Measurements from ENCODE around the gene ZNF558.

ZNF558 gene

DNA sequence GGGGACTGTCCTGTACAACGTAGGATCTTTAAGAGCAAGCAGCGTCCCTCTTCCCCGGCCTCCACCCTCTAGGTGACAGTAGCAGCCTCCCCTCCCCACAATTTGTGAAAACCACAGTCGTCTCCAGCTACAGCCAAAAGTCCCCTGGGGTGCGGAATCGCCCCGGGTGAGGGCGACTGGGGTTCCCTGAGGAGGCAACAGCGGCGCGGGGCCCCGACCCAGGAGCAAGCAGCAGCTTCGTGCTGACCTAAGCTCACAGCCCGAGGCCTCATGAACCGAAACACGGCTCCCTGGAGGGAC, 322 bp downstream of the ZNF558 start:
- Histone ChIP-seq H3K36me3 (ENCODE audit: control insufficient read depth in 1 of 2, insufficient read depth in 2 of 2, low read length in 2 of 2) (peaks cover 0 to 2% of the 10 kb centered on the region in 2 experiments), H3K27me3 (ENCODE audit: insufficient read depth, low read length) (no peaks in the 10 kb centered on the region), H4K12ac (ENCODE audit: low read depth, low read length) (peak overlapping the region; percentile 88), H4K8ac (ENCODE audit: low read depth, low read length) (peak overlapping the region; percentile 98), H3K9me3 (ENCODE audit: insufficient read depth, low read depth, low read length) (peaks cover 8% of the 10 kb centered on the region), H3K79me2 (ENCODE audit: control insufficient read depth, insufficient read depth, low read length, poor library complexity) (peaks cover 4% of the 10 kb centered on the region), H3K4me3 (ENCODE audit: low read depth, low read length) (peak overlapping the region; percentile 96), H3K4me1 (ENCODE audit: control insufficient read depth in 1 of 2, insufficient read depth in 2 of 2, low read length in 2 of 2) (peaks cover 0 to 2% of the 10 kb centered on the region in 2 experiments), H2BK120ac (ENCODE audit: insufficient read depth, low read length, poor library complexity) (peak overlapping the region; percentile 85), H3K79me1 (ENCODE audit: low read length) (peaks cover 7% of the 10 kb centered on the region), H3K27ac (ENCODE audit: low read depth, low read length) (peak overlapping the region; percentile 52), H2BK12ac (ENCODE audit: low read length) (no peak overlapping the region), H3K14ac (ENCODE audit: low read length) (peak overlapping the region; percentile 76), H3K18ac (ENCODE audit: low read length) (peak overlapping the region; percentile 83), H3K4ac (ENCODE audit: low read depth, low read length) (peak overlapping the region; percentile 22), H2AK5ac (ENCODE audit: low read length) (no peak overlapping the region), H3K23ac (ENCODE audit: low read length) (no peak overlapping the region), H2BK5ac (ENCODE audit: low read depth, low read length, poor library complexity) (peak overlapping the region; percentile 71), H3K9ac (ENCODE audit: low read length) (peak overlapping the region; percentile 95), H3K4me2 (ENCODE audit: low read length) (peak overlapping the region; percentile 86), H4K91ac (ENCODE audit: low read depth, low read length) (peak overlapping the region; percentile 80), H2AFZ (ENCODE audit: insufficient read depth, low read length, poor library complexity) (peak overlapping the region; percentile 88)
- no peak for DNase-seq
- WGBS (ENCODE audit: extremely low coverage, insufficient coverage, insufficient read length) = no CpG with 5 or more reads among the region's 16 CpGs

DNA sequence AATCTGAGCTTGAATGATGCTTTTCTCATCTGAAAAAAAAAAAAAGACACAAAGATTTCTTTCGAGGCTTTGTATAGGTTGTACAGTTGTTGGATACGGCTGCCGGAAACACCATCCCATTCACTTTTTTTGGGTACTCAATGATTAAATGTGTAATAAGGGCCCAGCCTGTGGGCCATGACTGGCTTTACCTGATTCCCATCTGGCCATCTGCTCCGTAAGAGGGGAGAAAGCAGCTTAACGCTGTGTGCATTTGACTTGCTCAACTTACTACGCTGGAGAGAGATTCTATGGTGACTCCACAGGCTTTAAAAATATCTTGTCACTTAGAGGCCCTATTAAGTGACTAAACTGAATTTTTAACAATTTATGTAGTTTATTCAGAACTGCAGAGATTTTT, 731 bp downstream of the ZNF558 start:
- Histone ChIP-seq H4K8ac (ENCODE audit: low read depth, low read length) (peak overlapping the region; percentile 29), H3K36me3 (ENCODE audit: control insufficient read depth in 1 of 2, insufficient read depth in 2 of 2, low read length in 2 of 2) (peaks cover 0 to 4% of the 10 kb centered on the region in 2 experiments), H3K18ac (ENCODE audit: low read length) (no peak overlapping the region), H2AFZ (ENCODE audit: insufficient read depth, low read length, poor library complexity) (no peak overlapping the region), H2BK120ac (ENCODE audit: insufficient read depth, low read length, poor library complexity) (no peak overlapping the region), H3K4me1 (ENCODE audit: control insufficient read depth in 1 of 2, insufficient read depth in 2 of 2, low read length in 2 of 2) (peaks cover 0 to 2% of the 10 kb centered on the region in 2 experiments), H4K12ac (ENCODE audit: low read depth, low read length) (no peak overlapping the region), H3K79me1 (ENCODE audit: low read length) (peaks cover 7% of the 10 kb centered on the region), H3K4me3 (ENCODE audit: low read depth, low read length) (no peak overlapping the region), H2AK5ac (ENCODE audit: low read length) (no peak overlapping the region), H3K79me2 (ENCODE audit: control insufficient read depth, insufficient read depth, low read length, poor library complexity) (peaks cover 4% of the 10 kb centered on the region), H3K4me2 (ENCODE audit: low read length) (peak overlapping the region; percentile 86), H3K9ac (ENCODE audit: low read length) (no peak overlapping the region), H2BK5ac (ENCODE audit: low read depth, low read length, poor library complexity) (no peak overlapping the region), H3K9me3 (ENCODE audit: insufficient read depth, low read depth, low read length) (peaks cover 5% of the 10 kb centered on the region), H3K23ac (ENCODE audit: low read length) (no peak overlapping the region), H4K91ac (ENCODE audit: low read depth, low read length) (no peak overlapping the region), H3K14ac (ENCODE audit: low read length) (no peak overlapping the region), H3K27ac (ENCODE audit: low read depth, low read length) (no peak overlapping the region), H3K4ac (ENCODE audit: low read depth, low read length) (no peak overlapping the region), H2BK12ac (ENCODE audit: low read length) (no peak overlapping the region), H3K27me3 (ENCODE audit: insufficient read depth, low read length) (no peaks in the 10 kb centered on the region)
- DNase-seq = no peak
- no CpG with 5 or more reads among the region's 6 CpGs for WGBS (ENCODE audit: extremely low coverage, insufficient coverage, insufficient read length)

DNA sequence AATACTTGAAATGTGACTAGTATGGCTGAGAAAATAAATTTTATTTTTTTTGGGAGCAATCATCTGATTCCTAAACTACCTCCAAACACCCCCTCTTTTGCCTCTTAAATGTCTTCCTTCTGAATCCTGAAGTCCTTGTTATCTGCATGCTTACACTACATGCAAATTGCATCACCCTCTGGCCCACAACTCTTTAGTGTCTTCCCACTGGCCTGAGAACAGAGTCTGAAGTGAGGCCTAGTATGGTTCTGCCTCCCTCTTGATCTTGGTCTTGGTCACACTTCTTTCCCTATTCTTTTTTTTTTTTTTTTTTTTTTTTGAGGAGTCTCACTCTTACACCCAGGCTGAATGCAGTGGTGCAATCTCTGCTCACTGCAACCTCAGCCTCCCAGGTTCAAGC, 4.8 kb downstream of the ZNF558 start:
- Histone ChIP-seq H4K12ac (ENCODE audit: low read depth, low read length) (no peak overlapping the region), H3K4me3 (ENCODE audit: low read depth, low read length) (no peak overlapping the region), H3K18ac (ENCODE audit: low read length) (no peak overlapping the region), H3K27me3 (ENCODE audit: insufficient read depth, low read length) (no peaks in the 10 kb centered on the region), H3K79me1 (ENCODE audit: low read length) (peaks cover 6% of the 10 kb centered on the region), H3K27ac (ENCODE audit: low read depth, low read length) (no peak overlapping the region), H3K9me3 (ENCODE audit: insufficient read depth, low read depth, low read length) (peaks cover 9% of the 10 kb centered on the region), H3K4ac (ENCODE audit: low read depth, low read length) (no peak overlapping the region), H3K4me2 (ENCODE audit: low read length) (no peak overlapping the region), H3K14ac (ENCODE audit: low read length) (no peak overlapping the region), H2BK5ac (ENCODE audit: low read depth, low read length, poor library complexity) (no peak overlapping the region), H3K9ac (ENCODE audit: low read length) (no peak overlapping the region), H2BK12ac (ENCODE audit: low read length) (no peak overlapping the region), H3K79me2 (ENCODE audit: control insufficient read depth, insufficient read depth, low read length, poor library complexity) (peaks cover 4% of the 10 kb centered on the region), H2AK5ac (ENCODE audit: low read length) (no peak overlapping the region), H2BK120ac (ENCODE audit: insufficient read depth, low read length, poor library complexity) (no peak overlapping the region), H4K91ac (ENCODE audit: low read depth, low read length) (no peak overlapping the region), H3K4me1 (ENCODE audit: control insufficient read depth in 1 of 2, insufficient read depth in 2 of 2, low read length in 2 of 2) (peaks cover 0 to 2% of the 10 kb centered on the region in 2 experiments), H3K36me3 (ENCODE audit: control insufficient read depth in 1 of 2, insufficient read depth in 2 of 2, low read length in 2 of 2) (peaks cover 21 to 32% of the 10 kb centered on the region in 2 experiments), H3K23ac (ENCODE audit: low read length) (no peak overlapping the region), H4K8ac (ENCODE audit: low read depth, low read length) (no peak overlapping the region), H2AFZ (ENCODE audit: insufficient read depth, low read length, poor library complexity) (no peak overlapping the region)
- no peak for DNase-seq

DNA sequence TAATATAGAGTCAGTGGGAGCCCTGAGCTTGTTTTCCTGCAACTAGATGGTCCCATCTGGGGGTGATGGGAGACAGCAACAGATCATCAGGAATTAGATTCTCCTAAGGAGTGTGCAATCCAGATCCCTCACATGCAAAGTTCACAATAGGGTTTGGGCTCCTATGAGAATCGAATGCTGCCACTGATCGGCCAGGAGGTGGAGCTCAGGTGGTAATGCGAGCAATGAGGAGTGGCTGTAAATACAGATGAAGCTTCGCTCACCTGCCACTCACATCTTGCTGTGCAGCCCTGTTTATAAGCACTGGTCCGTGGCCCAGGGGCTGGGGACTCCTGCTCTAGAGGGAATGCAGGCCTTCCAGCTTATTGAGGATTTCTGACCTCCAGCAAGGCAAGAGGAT, 5.7 kb downstream of the ZNF558 start:
- Histone ChIP-seq H3K18ac (ENCODE audit: low read length) (no peak overlapping the region), H3K4me3 (ENCODE audit: low read depth, low read length) (no peak overlapping the region)
- no CpG with 5 or more reads among the region's 5 CpGs for WGBS (ENCODE audit: extremely low coverage, insufficient coverage, insufficient read length)

More for the DNA sequence above, 5.7 kb downstream of the ZNF558 start:
- H3K79me2 ChIP-seq (ENCODE audit: control insufficient read depth, insufficient read depth, low read length, poor library complexity) = no peaks in the 10 kb centered on the region
- H3K27ac ChIP-seq (ENCODE audit: low read depth, low read length) = no peak overlapping the region
- H4K12ac ChIP-seq (ENCODE audit: low read depth, low read length) = no peak overlapping the region
- H3K4me2 ChIP-seq (ENCODE audit: low read length) = no peak overlapping the region
- no peak overlapping the region for H2AK5ac ChIP-seq (ENCODE audit: low read length)
- no peak overlapping the region for H3K4ac ChIP-seq (ENCODE audit: low read depth, low read length)
- H3K79me1 ChIP-seq (ENCODE audit: low read length) = no peaks in the 10 kb centered on the region
- no peak overlapping the region for H2BK5ac ChIP-seq (ENCODE audit: low read depth, low read length, poor library complexity)
- no peaks in the 10 kb centered on the region for H3K27me3 ChIP-seq (ENCODE audit: insufficient read depth, low read length)
- H3K14ac ChIP-seq (ENCODE audit: low read length) = no peak overlapping the region
- H3K4me1 ChIP-seq (ENCODE audit: control insufficient read depth in 1 of 2, insufficient read depth in 2 of 2, low read length in 2 of 2) = peaks cover 0 to under 1% of the 10 kb centered on the region in 2 experiments
- no peak overlapping the region for H2AFZ ChIP-seq (ENCODE audit: insufficient read depth, low read length, poor library complexity)
- DNase-seq = no peak
- H3K9ac ChIP-seq (ENCODE audit: low read length) = no peak overlapping the region
- H3K9me3 ChIP-seq (ENCODE audit: insufficient read depth, low read depth, low read length) = peaks cover 13% of the 10 kb centered on the region
- peaks cover 26 to 39% of the 10 kb centered on the region in 2 experiments for H3K36me3 ChIP-seq (ENCODE audit: control insufficient read depth in 1 of 2, insufficient read depth in 2 of 2, low read length in 2 of 2)
- H4K91ac ChIP-seq (ENCODE audit: low read depth, low read length) = no peak overlapping the region
- H3K23ac ChIP-seq (ENCODE audit: low read length) = no peak overlapping the region
- H4K8ac ChIP-seq (ENCODE audit: low read depth, low read length) = no peak overlapping the region
- no peak overlapping the region for H2BK120ac ChIP-seq (ENCODE audit: insufficient read depth, low read length, poor library complexity)
- no peak overlapping the region for H2BK12ac ChIP-seq (ENCODE audit: low read length)
